ENCODE data around the gene FAM185A. TPM values are rescaled to one million over a fixed set of nuclear protein-coding genes. Genes with fewer than 3 reads are reported as not detected.

FAM185A gene
- total RNA-seq, 4 donors from 2014 or later = 7.1 to 16.1 (median 11.7) TPM

DNA sequence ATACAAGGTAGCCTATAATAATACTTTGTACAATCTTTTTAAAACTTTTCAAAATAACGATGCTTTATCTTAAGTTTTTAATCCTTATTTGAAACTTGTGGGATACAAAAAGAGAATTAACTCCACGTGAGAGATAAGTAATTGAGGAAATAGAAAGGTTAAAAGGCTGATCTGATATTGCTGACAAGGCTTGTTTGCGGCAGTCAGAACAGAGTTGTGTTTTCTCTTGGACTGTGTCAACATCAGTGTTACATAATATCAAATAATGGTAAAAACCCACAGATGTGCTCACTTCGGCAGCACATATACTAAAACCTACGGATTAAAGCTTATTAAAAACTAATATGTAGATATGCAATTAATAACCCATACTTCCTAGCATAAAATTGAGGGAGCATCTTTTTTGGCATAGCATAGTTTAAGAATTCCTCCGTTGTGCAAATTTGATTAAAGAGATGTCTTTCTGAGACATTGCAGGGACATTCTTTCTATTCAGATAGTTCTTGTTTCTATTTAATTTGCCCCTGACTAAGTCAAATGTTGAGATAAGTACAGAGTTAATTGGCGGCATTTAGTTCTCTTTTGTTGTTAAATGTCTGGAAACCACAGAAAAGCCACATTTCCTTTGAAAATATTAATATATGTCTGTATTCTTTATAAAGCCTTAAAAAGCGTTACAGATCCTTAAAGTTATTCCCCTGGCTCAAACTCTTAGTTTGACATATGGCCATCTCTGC, 63.3 kb downstream of the FAM185A start:
- no peak for ATAC-seq (ENCODE audit: low FRiP score)
- TF ChIP-seq, protein P1, sequence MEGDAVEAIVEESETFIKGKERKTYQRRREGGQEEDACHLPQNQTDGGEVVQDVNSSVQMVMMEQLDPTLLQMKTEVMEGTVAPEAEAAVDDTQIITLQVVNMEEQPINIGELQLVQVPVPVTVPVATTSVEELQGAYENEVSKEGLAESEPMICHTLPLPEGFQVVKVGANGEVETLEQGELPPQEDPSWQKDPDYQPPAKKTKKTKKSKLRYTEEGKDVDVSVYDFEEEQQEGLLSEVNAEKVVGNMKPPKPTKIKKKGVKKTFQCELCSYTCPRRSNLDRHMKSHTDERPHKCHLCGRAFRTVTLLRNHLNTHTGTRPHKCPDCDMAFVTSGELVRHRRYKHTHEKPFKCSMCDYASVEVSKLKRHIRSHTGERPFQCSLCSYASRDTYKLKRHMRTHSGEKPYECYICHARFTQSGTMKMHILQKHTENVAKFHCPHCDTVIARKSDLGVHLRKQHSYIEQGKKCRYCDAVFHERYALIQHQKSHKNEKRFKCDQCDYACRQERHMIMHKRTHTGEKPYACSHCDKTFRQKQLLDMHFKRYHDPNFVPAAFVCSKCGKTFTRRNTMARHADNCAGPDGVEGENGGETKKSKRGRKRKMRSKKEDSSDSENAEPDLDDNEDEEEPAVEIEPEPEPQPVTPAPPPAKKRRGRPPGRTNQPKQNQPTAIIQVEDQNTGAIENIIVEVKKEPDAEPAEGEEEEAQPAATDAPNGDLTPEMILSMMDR (IDR thresholded peaks at IDR 0.05) = no peak
- DNase-seq (ENCODE audit: low spot score) = no peak

DNA sequence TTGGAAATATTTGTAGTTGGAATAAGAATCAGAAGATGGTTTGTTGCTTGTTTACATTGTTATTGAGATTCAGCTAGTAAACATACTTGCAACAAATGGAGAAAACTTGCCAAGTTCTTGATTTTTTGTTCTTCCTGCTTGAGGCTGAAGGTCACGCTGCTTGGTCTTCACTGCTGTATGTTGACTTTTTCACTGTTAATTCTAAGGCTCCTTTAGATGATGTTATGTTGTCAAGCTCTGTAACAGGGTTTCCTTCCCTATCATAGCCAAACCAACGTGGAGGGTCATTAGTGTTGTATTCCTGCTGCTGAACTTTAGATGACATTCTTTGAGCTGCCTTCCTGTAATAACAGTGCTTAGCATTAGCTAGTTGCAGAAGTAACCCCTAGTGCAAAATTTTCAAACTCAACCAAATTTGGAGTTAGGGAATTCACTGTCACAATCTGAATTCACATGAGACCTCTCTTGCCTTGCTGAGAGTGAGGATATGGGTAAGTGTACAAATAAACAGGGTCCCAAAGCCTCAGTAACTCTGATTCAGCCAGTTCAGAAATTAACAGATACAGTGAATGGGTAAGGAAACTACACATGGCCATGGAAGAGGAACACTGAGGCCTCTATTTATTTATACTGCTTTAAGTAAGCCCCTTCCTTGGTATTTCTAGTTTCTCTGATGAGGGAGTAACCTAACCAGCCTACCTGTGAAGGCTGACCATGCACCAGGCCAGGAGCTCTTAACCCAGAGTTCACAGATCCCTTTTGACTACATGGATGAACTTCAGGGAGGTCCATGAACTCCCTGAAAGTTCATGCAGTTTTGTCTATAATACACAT, 64.6 kb downstream of the FAM185A start:
- no peak for ATAC-seq (ENCODE audit: low FRiP score)
- no peak for DNase-seq (ENCODE audit: low spot score)
- TF ChIP-seq, protein P1 (IDR thresholded peaks at IDR 0.05) = no peak

DNA sequence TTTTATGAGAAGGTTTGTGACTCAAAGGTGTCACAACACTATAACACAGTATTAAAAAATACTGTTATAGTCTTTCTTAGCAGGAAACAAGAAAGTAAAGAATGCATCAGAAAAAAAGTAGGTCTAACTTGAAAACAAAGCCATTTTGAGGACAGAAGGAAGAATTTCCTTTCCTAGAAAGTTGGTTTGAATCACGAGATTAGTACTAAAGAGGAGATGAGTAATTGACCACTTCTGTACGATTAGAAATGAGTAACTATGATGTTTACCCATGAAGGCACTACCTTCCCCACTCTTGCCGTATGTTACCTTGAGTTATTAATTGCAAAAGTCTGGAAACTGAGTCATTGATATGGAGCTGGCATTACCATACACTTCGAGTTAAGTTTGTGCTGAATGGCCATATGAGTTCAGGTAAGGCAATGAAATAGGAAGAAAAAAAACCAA, 65.2 kb downstream of the FAM185A start:
- TF ChIP-seq, protein P1 (IDR thresholded peaks at IDR 0.05) = no peak
- ATAC-seq (ENCODE audit: low FRiP score) (no peak), DNase-seq (ENCODE audit: low spot score) (no peak)

DNA sequence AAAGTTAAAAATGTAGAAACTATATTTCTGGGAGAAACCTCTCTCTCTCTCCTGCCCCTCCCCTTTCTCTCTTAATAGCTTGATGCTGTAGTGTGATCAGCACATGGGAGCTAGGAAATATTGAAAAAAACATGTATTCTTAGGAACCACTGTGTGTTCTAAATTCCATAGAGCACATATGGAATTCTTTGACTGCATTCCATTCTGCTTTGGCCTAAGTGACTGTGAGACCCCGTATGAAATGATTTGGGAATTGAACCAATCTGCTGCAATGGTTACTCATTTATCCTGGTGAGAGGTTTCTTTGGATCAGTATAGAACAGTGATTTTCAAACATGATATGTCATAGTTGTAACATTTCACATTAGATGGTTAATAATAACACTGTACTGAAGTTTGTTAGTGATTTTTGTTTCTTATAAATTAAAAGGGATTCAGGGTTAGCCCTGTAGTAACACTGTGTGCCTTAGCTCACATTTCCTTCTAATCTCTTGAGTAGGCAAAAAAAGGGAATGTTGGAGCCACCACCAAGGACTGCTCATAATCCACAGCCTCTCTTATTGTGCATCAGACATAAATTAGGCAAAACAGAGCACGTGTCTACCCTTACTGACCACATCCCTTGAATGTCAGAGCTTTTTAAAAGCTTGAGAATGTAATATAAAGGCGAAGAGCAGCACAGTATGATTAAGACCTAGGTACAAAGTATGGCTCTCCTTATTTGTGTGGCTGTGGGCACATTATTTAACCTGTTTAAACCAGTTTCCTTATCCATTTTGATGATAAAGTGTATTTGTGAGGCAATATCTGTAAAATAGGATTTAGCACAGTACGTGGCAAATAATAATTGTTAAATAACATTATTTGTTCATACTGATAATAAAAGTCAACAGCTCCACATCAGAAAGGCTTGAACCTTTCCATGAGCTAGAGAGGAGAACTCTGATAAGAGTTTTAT, 69.1 kb downstream of the FAM185A start:
- DNase-seq (ENCODE audit: low spot score) (no peak), ATAC-seq (ENCODE audit: low FRiP score) (no peak)
- TF ChIP-seq, protein P1 (IDR thresholded peaks at IDR 0.05) = no peak

DNA sequence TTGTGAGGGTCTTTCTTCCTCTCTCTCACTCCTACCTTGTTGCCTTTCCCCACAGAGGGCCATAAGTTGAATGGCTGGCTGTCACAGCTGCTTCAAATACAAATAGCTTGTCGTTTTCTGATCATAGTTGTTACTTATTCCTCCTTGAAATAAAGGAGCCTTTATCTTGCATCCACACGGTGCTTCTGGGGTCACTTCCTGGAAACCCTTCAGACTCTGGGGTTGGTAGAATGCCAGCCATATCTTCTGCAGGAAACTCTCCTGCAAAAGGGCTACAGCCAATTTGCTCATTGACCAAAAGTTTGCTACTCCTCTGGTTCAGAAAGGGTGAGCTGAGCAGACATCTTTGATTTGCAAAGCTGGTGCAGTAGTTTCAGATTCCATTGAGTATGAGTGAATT, 70.4 kb downstream of the FAM185A start:
- TF ChIP-seq, protein P1 (IDR thresholded peaks at IDR 0.05) = no peak
- ATAC-seq (ENCODE audit: low FRiP score) (no peak), DNase-seq (ENCODE audit: low spot score) (no peak)

DNA sequence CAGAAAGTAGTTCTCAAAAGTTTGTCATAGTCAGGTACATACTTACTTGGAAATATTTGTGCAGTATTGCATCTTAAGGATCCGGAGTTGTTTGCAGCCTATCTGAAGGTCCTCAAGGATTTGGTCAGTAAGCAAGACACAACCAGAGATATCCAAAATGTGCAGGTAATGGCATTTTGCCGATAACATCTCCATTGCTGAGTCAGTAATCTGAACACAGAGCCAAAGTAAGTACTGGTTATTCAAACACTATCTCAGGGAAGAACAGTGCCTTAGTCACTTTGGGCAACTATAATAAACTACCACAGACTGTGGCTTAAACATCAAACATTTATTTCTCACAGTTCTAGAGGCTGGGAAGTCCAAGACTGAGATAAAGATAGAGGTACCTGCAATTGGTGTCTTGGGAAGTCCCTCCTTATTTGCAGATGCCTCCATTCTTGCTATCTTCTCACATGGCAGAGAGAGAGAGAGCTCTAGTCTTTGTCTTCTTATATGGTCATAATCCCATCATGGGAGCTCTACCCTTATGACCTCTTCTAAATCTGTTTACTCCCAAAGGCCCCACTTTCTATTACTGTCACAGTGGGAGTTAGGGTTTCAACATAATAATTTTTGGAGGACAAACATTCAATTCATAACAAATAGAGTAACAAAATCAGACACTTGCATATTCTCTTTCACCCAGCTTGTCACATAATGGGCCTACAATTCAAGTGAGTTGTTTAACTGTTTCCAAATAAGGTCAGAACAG, 73.4 kb downstream of the FAM185A start:
- TF ChIP-seq, protein P1 (IDR thresholded peaks at IDR 0.05) = no peak
- no peak for ATAC-seq (ENCODE audit: low FRiP score)
- no peak for DNase-seq (ENCODE audit: low spot score)

Data from omental fat pad (tissue), 4 donors.